CD4-positive, alpha-beta memory T cell (primary cell): Measurements from ENCODE around the gene STRA8. TPM values are rescaled to one million over a fixed set of nuclear protein-coding genes. Genes with fewer than 3 reads are reported as not detected.

Experiments
- CTCF ChIA-PET: fragments of 350-600 bp; sonication (Branson Sonifier 250); formaldehyde crosslinking; loops from one replicate; lab custom pipeline; 2021; ENCODE audit warnings: inconsistent platforms; ENCODE audit not compliant: partially characterized antibody; lab: Charles Lee
- POLR2A ChIA-PET: fragments of 350-600 bp; sonication (Branson Sonifier 250); formaldehyde crosslinking; loops from one replicate; lab custom pipeline; 2021; ENCODE audit not compliant: partially characterized antibody; lab: Charles Lee
- DNase-seq, 5 donors: peaks; one replicate each; pipeline versions ENCODE4 v3.0.0 to v3.0.0-alpha.2; 2020 to 2022; ENCODE audit warnings: mixed read lengths in 1 of 5
- H3K27ac ChIP-seq: one replicate; pipeline ENCODE4 v1.7.0; 2013; ENCODE audit warnings: low read depth, low read length
- H3K27me3 ChIP-seq: 2 replicates; pipeline ENCODE4 v1.7.0; 2013; ENCODE audit warnings: mild to moderate bottlenecking, low read length, moderate library complexity; ENCODE audit not compliant: insufficient read depth
- H3K36me3 ChIP-seq: 2 replicates; pipeline ENCODE4 v1.7.0; 2013; ENCODE audit warnings: mild to moderate bottlenecking, low read length, moderate library complexity; ENCODE audit not compliant: insufficient read depth
- H3K4me1 ChIP-seq: 2 replicates; pipeline ENCODE4 v1.7.0; 2013; ENCODE audit warnings: mild to moderate bottlenecking, low read length, moderate library complexity; ENCODE audit not compliant: insufficient read depth
- H3K4me3 ChIP-seq, 2 donors: one replicate each; pipeline ENCODE4 v1.7.0; 2013; ENCODE audit warnings: low read length in 2 of 2, mild to moderate bottlenecking in 1 of 2
- H3K9me3 ChIP-seq, 2 donors: one replicate each; pipeline ENCODE4 v1.7.0; 2013; ENCODE audit warnings: low read length in 2 of 2, control low read depth in 1 of 2; ENCODE audit not compliant: control insufficient read depth in 1 of 2
- H3K27ac Mint-ChIP-seq, 7 donors: one replicate each; pipeline ENCODE4 v1.8.0; 2020 to 2021; ENCODE audit warnings: mixed read lengths in 7 of 7, mild to moderate bottlenecking in 6 of 7, inconsistent platforms in 3 of 7, moderate library complexity in 3 of 7
- H3K27me3 Mint-ChIP-seq, 2 donors: one replicate each; pipeline ENCODE4 v1.8.0; 2020 to 2021; ENCODE audit warnings: mixed read lengths in 2 of 2
- H3K36me3 Mint-ChIP-seq, 2 donors: one replicate each; pipeline ENCODE4 v1.8.0; 2020 to 2021; ENCODE audit warnings: mixed read lengths in 2 of 2, inconsistent platforms in 1 of 2, mild to moderate bottlenecking in 1 of 2
- H3K4me1 Mint-ChIP-seq, 4 donors: one replicate each; pipeline ENCODE4 v1.8.0; 2020 to 2021; ENCODE audit warnings: mixed read lengths in 4 of 4, mild to moderate bottlenecking in 1 of 4
- H3K4me3 Mint-ChIP-seq, 8 donors: one replicate each; pipeline ENCODE4 v1.8.0; 2020 to 2021; ENCODE audit warnings: mixed read lengths in 8 of 8, mild to moderate bottlenecking in 7 of 8, moderate library complexity in 6 of 8, inconsistent platforms in 3 of 8
- H3K9me3 Mint-ChIP-seq, 8 donors: one replicate each; pipeline ENCODE4 v1.8.0; 2020 to 2021; ENCODE audit warnings: mixed read lengths in 8 of 8, mild to moderate bottlenecking in 5 of 8, inconsistent platforms in 3 of 8, moderate library complexity in 1 of 8
- intact Hi-C: fragments of 100-400 bp; cut with micrococcal nuclease; formaldehyde crosslinking; loops from one replicate; pipeline ENCODE4 v1.15.1; 2023
- polyA plus RNA-seq, 2 donors: library from polyadenylated mRNA; unstranded; fragments of 300-500 nt; fragmentation: Illumina TruSeq; gene quantifications; one replicate each; pipeline ENCODE4 v1.2.3, GENCODE V29; 2021
- total RNA-seq, 2 experiments: library from RNA; stranded (reverse); gene quantifications; one replicate each; pipeline ENCODE4 v1.2.3, GENCODE V29; 2021

STRA8 gene
- total and polyA plus RNA-seq, 4 experiments from 2014 or later, result not detected

GRCh38 chr7:135285547-135286233 lies 52.1 kb downstream of the STRA8 start:
- no peaks in the 10 kb centered on the region for H3K36me3 ChIP-seq
- peaks cover 3 to 4% of the 10 kb centered on the region in 2 donors for H3K27me3 Mint-ChIP-seq
- ChIA-PET CTCF (interaction anchor here (1.5 to 4.1 kb wide), 2 partner anchors 10 to 360 kb away, joined by 6 to 33 read pairs; no protein-coding TSS in a partner anchor), POLR2A (no interaction called here)
- no peak overlapping the region for H3K4me3 ChIP-seq
- H3K4me1 Mint-ChIP-seq, result peaks cover 15 to 24% (median 21%) of the 10 kb centered on the region in 4 donors
- no peaks in the 10 kb centered on the region for H3K36me3 Mint-ChIP-seq
- no peaks in the 10 kb centered on the region for H3K9me3 Mint-ChIP-seq
- H3K4me3 Mint-ChIP-seq, result no peak overlapping the region
- H3K27me3 ChIP-seq, result no peaks in the 10 kb centered on the region
- DNase-seq, result no peak
- H3K27ac Mint-ChIP-seq, result no peak overlapping the region
- peaks cover 21% of the 10 kb centered on the region for H3K4me1 ChIP-seq
- intact Hi-C loops, result loop anchor here (10.0 kb wide), 1 partner anchor 109 kb away; no protein-coding TSS in a partner anchor
- no peak overlapping the region for H3K27ac ChIP-seq
- no peaks in the 10 kb centered on the region for H3K9me3 ChIP-seq

DNA sequence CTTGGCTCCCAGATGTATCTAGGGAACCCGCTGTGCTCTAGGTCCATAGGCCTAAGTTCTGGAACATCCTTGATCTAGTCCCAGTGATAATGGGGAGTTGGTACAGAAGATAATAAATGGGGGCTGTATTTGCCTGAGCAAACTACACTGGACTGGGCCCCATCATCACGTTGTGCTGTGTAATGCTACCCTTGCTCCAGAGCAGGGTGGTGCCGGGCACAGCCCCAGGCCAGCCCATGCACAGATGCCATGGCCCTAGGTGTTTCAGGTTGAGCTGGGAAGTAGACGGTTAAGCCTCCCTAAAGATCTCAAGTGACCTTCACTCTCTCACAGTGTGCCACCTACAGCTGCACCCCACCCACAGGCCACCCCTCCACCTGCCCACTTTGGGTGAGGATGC lies 53.2 kb downstream of the STRA8 start:
- intact Hi-C loops, result loop anchor here (10.0 kb wide), 1 partner anchor 108 kb away; no protein-coding TSS in a partner anchor
- CTCF ChIA-PET, result interaction anchor here (0.6 to 4.1 kb wide), 2 partner anchors 12 to 118 kb away, joined by 3 to 33 read pairs; no protein-coding TSS in a partner anchor

GRCh38 chr7:135290594-135290993 lies 57.0 kb downstream of the STRA8 start:
- H3K4me3 Mint-ChIP-seq, result no peak overlapping the region
- intact Hi-C loops, result no loop called here
- no peak for DNase-seq
- H3K27ac Mint-ChIP-seq, result no peak overlapping the region
- Histone ChIP-seq H3K4me1 (no peaks in the 10 kb centered on the region), H3K27me3 (no peaks in the 10 kb centered on the region), H3K27ac (no peak overlapping the region), H3K9me3 (no peaks in the 10 kb centered on the region), H3K36me3 (no peaks in the 10 kb centered on the region), H3K4me3 (no peak overlapping the region)
- peaks cover 0 to 2% (median 0%) of the 10 kb centered on the region in 8 donors for H3K9me3 Mint-ChIP-seq
- no peaks in the 10 kb centered on the region for H3K36me3 Mint-ChIP-seq
- H3K27me3 Mint-ChIP-seq, result peaks cover 0 to 1% of the 10 kb centered on the region in 2 donors
- no peaks in the 10 kb centered on the region for H3K4me1 Mint-ChIP-seq
- ChIA-PET POLR2A (no interaction called here), CTCF (interaction anchor here (1.1 to 2.7 kb wide), 2 partner anchors 10 to 16 kb away, joined by 3 to 9 read pairs; no protein-coding TSS in a partner anchor)

More for the DNA sequence above, 53.2 kb downstream of the STRA8 start:
- no peaks in the 10 kb centered on the region for H3K36me3 Mint-ChIP-seq
- no peak for DNase-seq
- POLR2A ChIA-PET, result no interaction called here
- peaks cover 13% of the 10 kb centered on the region for H3K4me1 ChIP-seq
- peaks cover 10 to 17% (median 13%) of the 10 kb centered on the region in 4 donors for H3K4me1 Mint-ChIP-seq
- H3K4me3 Mint-ChIP-seq, result no peak overlapping the region
- no peaks in the 10 kb centered on the region for H3K36me3 ChIP-seq
- no peaks in the 10 kb centered on the region for H3K9me3 ChIP-seq
- no peak overlapping the region for H3K4me3 ChIP-seq
- no peaks in the 10 kb centered on the region for H3K27me3 ChIP-seq
- H3K27ac ChIP-seq, result no peak overlapping the region
- no peak overlapping the region for H3K27ac Mint-ChIP-seq
- no peaks in the 10 kb centered on the region for H3K9me3 Mint-ChIP-seq
- H3K27me3 Mint-ChIP-seq, result no peaks in the 10 kb centered on the region

- H3K9me3 Mint-ChIP-seq, result peaks cover 0 to 2% (median 0%) of the 10 kb centered on the region in 8 donors
- H3K4me1 ChIP-seq, result no peaks in the 10 kb centered on the region
- CTCF ChIA-PET, result no interaction called here
- H3K27me3 ChIP-seq, result no peaks in the 10 kb centered on the region
- intact Hi-C loops, result no loop called here
- H3K36me3 ChIP-seq, result no peaks in the 10 kb centered on the region
- no peaks in the 10 kb centered on the region for H3K9me3 ChIP-seq
- no peak overlapping the region for H3K27ac Mint-ChIP-seq
- no peaks in the 10 kb centered on the region for H3K36me3 Mint-ChIP-seq
- POLR2A ChIA-PET, result no interaction called here
- H3K27me3 Mint-ChIP-seq, result peaks cover 0 to 2% of the 10 kb centered on the region in 2 donors
- no peaks in the 10 kb centered on the region for H3K4me1 Mint-ChIP-seq
- H3K4me3 ChIP-seq, result no peak overlapping the region
- no peak for DNase-seq
- H3K4me3 Mint-ChIP-seq, result no peak overlapping the region
- H3K27ac ChIP-seq, result no peak overlapping the region
Measured at GRCh38 chr7:135291809-135292253, 58.2 kb downstream of the STRA8 start.

- ChIA-PET POLR2A (no interaction called here), CTCF (interaction anchor here (1.2 kb wide), 1 partner anchor 25 kb away, joined by 4 read pairs; no protein-coding TSS in a partner anchor)
- Mint-ChIP-seq H3K27ac (no peak overlapping the region), H3K4me1 (no peaks in the 10 kb centered on the region), H3K9me3 (peaks cover 2 to 11% (median 7%) of the 10 kb centered on the region in 8 donors), H3K36me3 (peaks cover 0 to 4% of the 10 kb centered on the region in 2 donors), H3K27me3 (peaks cover 1 to 6% of the 10 kb centered on the region in 2 donors), H3K4me3 (no peak overlapping the region)
- Histone ChIP-seq H3K9me3 (no peaks in the 10 kb centered on the region), H3K27ac (no peak overlapping the region), H3K27me3 (no peaks in the 10 kb centered on the region), H3K4me1 (no peaks in the 10 kb centered on the region), H3K4me3 (no peak overlapping the region), H3K36me3 (no peaks in the 10 kb centered on the region)
- intact Hi-C loops, result no loop called here
- DNase-seq, result no peak
Measured at GRCh38 chr7:135299235-135299634, 65.6 kb downstream of the STRA8 start.

DNA sequence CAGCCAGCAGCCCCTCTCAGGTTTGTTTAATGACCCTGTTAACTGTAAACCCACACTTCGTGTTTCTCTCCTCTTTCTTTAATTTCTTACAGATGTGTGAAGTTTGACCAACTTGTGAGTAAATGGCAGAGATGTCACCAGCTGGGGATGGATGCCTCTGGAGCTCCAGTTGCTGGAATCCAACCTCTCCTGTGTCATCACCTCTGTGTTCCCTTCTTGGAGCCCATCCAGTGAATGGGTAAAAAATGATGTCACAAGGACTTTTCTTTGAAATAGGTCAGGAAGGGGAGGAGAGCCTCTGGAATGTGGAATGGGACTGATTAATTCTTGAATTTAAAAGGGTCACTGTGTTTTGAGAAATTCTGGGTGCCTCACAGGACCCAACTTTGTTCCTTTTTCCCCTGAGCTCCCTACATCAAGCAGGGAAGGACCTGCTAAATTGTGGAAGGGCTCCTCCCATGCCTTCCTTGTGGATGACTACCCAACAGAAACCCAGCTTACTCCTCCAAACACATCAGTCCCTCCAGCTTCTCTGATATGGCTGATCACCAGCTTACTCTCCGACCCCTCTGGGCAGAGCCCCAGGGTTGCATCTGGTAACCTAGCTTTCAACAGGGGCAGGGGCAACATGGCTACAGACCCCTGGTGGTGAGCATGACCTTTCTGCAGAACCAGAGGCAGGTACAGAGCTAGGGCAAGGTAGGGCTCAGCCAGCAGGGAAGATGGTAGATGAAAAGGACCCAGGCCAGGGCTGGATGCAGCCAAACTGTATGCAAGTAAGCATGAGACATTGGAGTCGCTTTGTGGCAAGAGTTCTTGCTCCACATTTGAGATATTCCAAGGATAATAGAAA lies 67.5 kb downstream of the STRA8 start:
- Mint-ChIP-seq H3K27me3 (peaks cover 1 to 7% of the 10 kb centered on the region in 2 donors), H3K36me3 (peaks cover 0 to 4% of the 10 kb centered on the region in 2 donors), H3K4me1 (no peaks in the 10 kb centered on the region), H3K9me3 (peaks cover 2 to 11% (median 7%) of the 10 kb centered on the region in 8 donors), H3K4me3 (no peak overlapping the region), H3K27ac (peak overlapping the region in 1 of 7 donors; percentile 45)
- Histone ChIP-seq H3K4me1 (no peaks in the 10 kb centered on the region), H3K9me3 (no peaks in the 10 kb centered on the region), H3K27me3 (no peaks in the 10 kb centered on the region), H3K36me3 (no peaks in the 10 kb centered on the region), H3K27ac (no peak overlapping the region), H3K4me3 (no peak overlapping the region)
- DNase-seq, result no peak
- POLR2A ChIA-PET, result no interaction called here
- intact Hi-C loops, result no loop called here
- CTCF ChIA-PET, result interaction anchor here (1.2 to 2.0 kb wide), 2 partner anchors 18 to 27 kb away, joined by 5 read pairs; no protein-coding TSS in a partner anchor
